ENCODE results near the gene MLLT3.

The MLLT3 gene

GRCh38 chr9:20417373-20418080 is 204.8 kb downstream of the MLLT3 start:
- Histone ChIP-seq H4K20me1 (ENCODE audit: low read depth, low read length) (peaks cover 4% of the 10 kb centered on the region; the same call in 1 of the 2 replicates), H3K36me3 (ENCODE audit: low read length) (no peaks in the 10 kb centered on the region), H3K27me3 (ENCODE audit: low read length) (no peaks in the 10 kb centered on the region), H3K9ac (ENCODE audit: low read length) (no peak overlapping the region), H3K79me2 (ENCODE audit: insufficient read depth, low read length) (no peaks in the 10 kb centered on the region), H3F3A (ENCODE audit: insufficient read depth) (no peaks in the 10 kb centered on the region), H3K4me2 (ENCODE audit: low read depth, low read length, poor library complexity, severe bottlenecking) (no peak overlapping the region), H3K27ac (ENCODE audit: low read depth, low read length) (no peak overlapping the region), H3K9me2 (replicated peaks; ENCODE audit: insufficient read depth, low read length) (no peaks in the 10 kb centered on the region), H3K9me3 (ENCODE audit: insufficient read depth, low read length) (no peaks in the 10 kb centered on the region), H2AFZ (ENCODE audit: low read depth, low read length, severe bottlenecking) (no peak overlapping the region), H3K4me3 (ENCODE audit: insufficient read depth, low read length, poor library complexity, severe bottlenecking) (no peak overlapping the region)
- TF ChIP-seq CTCF (IDR thresholded peaks at IDR 0.05; ENCODE audit: insufficient read depth, low read length, poor library complexity, severe bottlenecking) (no peak), EZH2phosphoT487 (conservative IDR thresholded peaks at IDR 0.05; ENCODE audit: low read length) (no peak)

- Histone ChIP-seq H3K79me2 (ENCODE audit: insufficient read depth, low read length) (no peaks in the 10 kb centered on the region), H3F3A (ENCODE audit: insufficient read depth) (no peaks in the 10 kb centered on the region), H3K9me3 (ENCODE audit: insufficient read depth, low read length) (no peaks in the 10 kb centered on the region)
Measured at GRCh38 chr9:20414150-20414549, 208.1 kb downstream of the MLLT3 start.

DNA sequence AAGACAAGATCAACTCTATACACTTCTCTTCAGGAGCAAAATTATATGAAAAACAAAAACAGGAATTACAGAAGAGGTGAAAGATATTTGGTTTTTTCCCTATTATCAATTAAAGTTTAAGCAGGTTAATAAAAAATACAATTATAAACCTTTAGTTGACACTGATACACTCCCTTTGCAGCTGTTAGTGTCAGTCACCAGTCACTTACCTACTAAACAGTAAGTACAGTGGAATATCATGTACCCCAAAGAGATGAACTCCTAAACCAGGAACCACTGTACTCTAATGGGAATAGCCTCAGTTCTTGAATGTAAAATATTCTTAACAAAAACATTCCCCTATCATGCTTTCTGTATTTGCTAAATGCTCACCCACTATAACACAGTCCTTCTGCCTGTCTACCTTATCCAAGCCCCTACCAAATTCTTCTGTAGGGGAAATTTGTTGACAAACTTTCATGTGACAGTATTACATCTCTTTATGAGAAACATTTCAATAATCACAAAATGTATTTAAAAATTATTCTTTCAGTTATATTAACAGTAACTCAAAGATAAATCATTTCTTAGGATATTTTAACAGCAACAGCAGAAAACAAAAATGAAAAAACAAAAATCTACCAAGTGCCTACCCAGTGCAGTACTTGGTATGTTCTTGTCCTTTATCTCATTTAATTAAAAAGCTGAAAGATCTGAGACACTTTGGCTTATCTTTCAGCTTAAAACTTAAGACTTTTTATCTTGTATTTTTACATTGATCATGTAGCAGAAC is 212.8 kb downstream of the MLLT3 start:
- H3K4me2 ChIP-seq (ENCODE audit: low read depth, low read length, poor library complexity, severe bottlenecking), result no peak overlapping the region
- no peak overlapping the region for H2AFZ ChIP-seq (ENCODE audit: low read depth, low read length, severe bottlenecking)
- H3F3A ChIP-seq (ENCODE audit: insufficient read depth), result no peaks in the 10 kb centered on the region
- no peaks in the 10 kb centered on the region for H3K9me3 ChIP-seq (ENCODE audit: insufficient read depth, low read length)
- no peak overlapping the region for H3K4me3 ChIP-seq (ENCODE audit: insufficient read depth, low read length, poor library complexity, severe bottlenecking)
- H4K20me1 ChIP-seq (ENCODE audit: low read depth, low read length), result no peaks in the 10 kb centered on the region
- H3K27ac ChIP-seq (ENCODE audit: low read depth, low read length), result no peak overlapping the region
- no peaks in the 10 kb centered on the region for H3K9me2 ChIP-seq (replicated peaks; ENCODE audit: insufficient read depth, low read length)
- no peaks in the 10 kb centered on the region for H3K27me3 ChIP-seq (ENCODE audit: low read length)
- H3K79me2 ChIP-seq (ENCODE audit: insufficient read depth, low read length), result no peaks in the 10 kb centered on the region
- TF ChIP-seq EZH2phosphoT487 (conservative IDR thresholded peaks at IDR 0.05; ENCODE audit: low read length), result no peak
- no peak for TF ChIP-seq CTCF (IDR thresholded peaks at IDR 0.05; ENCODE audit: insufficient read depth, low read length, poor library complexity, severe bottlenecking)
- no peaks in the 10 kb centered on the region for H3K36me3 ChIP-seq (ENCODE audit: low read length)
- no peak overlapping the region for H3K9ac ChIP-seq (ENCODE audit: low read length)

More at GRCh38 chr9:20414150-20414549, 208.1 kb downstream of the MLLT3 start:
- H3K9me2 ChIP-seq (replicated peaks; ENCODE audit: insufficient read depth, low read length), result no peaks in the 10 kb centered on the region
- H3K4me3 ChIP-seq (ENCODE audit: insufficient read depth, low read length, poor library complexity, severe bottlenecking), result no peak overlapping the region
- no peak overlapping the region for H3K27ac ChIP-seq (ENCODE audit: low read depth, low read length)
- no peak overlapping the region for H2AFZ ChIP-seq (ENCODE audit: low read depth, low read length, severe bottlenecking)
- no peaks in the 10 kb centered on the region for H3K27me3 ChIP-seq (ENCODE audit: low read length)
- TF ChIP-seq EZH2phosphoT487 (conservative IDR thresholded peaks at IDR 0.05; ENCODE audit: low read length), result no peak
- TF ChIP-seq CTCF (IDR thresholded peaks at IDR 0.05; ENCODE audit: insufficient read depth, low read length, poor library complexity, severe bottlenecking), result no peak
- no peaks in the 10 kb centered on the region for H3K36me3 ChIP-seq (ENCODE audit: low read length)
- no peak overlapping the region for H3K4me2 ChIP-seq (ENCODE audit: low read depth, low read length, poor library complexity, severe bottlenecking)
- no peak overlapping the region for H3K9ac ChIP-seq (ENCODE audit: low read length)
- H4K20me1 ChIP-seq (ENCODE audit: low read depth, low read length), result no peaks in the 10 kb centered on the region; the same call in 1 of the 2 replicates

All from SU-DHL-6 (cell line).